Stimulated activated naive CD8-positive, alpha-beta T cell treated with anti-CD3 and anti-CD28 coated beads, Interleukin-15, Interleukin-2, amounts not matched to agents 100 ng/mL and 50 ng/mL, for 24 hours (primary cell): Measurements from ENCODE around the gene HES6.

ENCODE experiments used
- H3K27ac Mint-ChIP-seq: one replicate; pipeline ENCODE4 v1.8.0; 2021; ENCODE audit warnings: mild to moderate bottlenecking, mixed read lengths
- H3K27me3 Mint-ChIP-seq: one replicate; pipeline ENCODE4 v1.8.0; 2021; ENCODE audit warnings: mixed read lengths
- H3K36me3 Mint-ChIP-seq: one replicate; pipeline ENCODE4 v1.8.0; 2021; ENCODE audit warnings: low read depth, mixed read lengths
- H3K4me1 Mint-ChIP-seq: one replicate; pipeline ENCODE4 v1.8.0; 2021; ENCODE audit warnings: low read depth, mixed read lengths
- H3K4me3 Mint-ChIP-seq: one replicate; pipeline ENCODE4 v1.8.0; 2021; ENCODE audit warnings: mild to moderate bottlenecking, mixed read lengths
- H3K9me3 Mint-ChIP-seq: one replicate; pipeline ENCODE4 v1.8.0; 2021; ENCODE audit warnings: mixed read lengths

Gene HES6

GRCh38 chr2:238263204-238264071 lies 23.6 kb upstream of the HES6 start:
- H3K36me3 Mint-ChIP-seq, result peaks cover 26% of the 10 kb centered on the region
- H3K4me3 Mint-ChIP-seq, result no peak overlapping the region
- H3K9me3 Mint-ChIP-seq, result no peaks in the 10 kb centered on the region
- no peak overlapping the region for H3K27ac Mint-ChIP-seq
- H3K4me1 Mint-ChIP-seq, result no peaks in the 10 kb centered on the region
- H3K27me3 Mint-ChIP-seq, result no peaks in the 10 kb centered on the region

DNA sequence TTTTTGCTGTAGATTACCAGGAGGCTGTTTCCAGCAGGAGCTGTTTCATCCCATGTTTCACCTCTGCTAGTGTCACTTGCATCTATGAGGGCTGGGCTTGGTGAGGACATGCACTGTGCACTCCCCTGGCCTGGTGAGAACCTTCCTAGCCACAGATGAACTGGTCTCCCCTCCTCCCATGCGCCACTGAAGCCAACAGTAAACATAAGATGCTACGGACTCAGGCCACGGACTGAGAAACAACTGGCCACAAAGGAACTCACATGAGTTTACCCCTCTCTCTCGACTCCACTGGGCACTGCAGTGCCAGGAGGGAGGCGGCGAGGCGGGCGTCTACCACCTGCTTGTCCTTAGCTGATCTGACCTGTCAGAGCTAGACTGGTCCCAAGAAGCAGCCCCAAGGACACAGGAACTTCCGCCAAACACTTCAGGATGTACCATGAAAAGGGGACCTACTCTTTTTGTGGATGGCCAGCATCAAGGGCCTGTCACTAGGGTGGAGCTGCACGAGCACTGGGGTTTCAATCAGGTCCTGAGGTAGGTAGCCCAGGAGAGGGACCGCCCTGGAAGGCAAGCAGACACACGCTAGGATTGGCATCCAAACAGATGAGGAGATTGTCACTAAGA lies 22.8 kb upstream of the HES6 start:
- peaks cover 31% of the 10 kb centered on the region for H3K36me3 Mint-ChIP-seq

GRCh38 chr2:238261718-238262375 lies 22.0 kb upstream of the HES6 start:
- no peak overlapping the region for H3K4me3 Mint-ChIP-seq
- H3K36me3 Mint-ChIP-seq, result peaks cover 24% of the 10 kb centered on the region
- no peak overlapping the region for H3K27ac Mint-ChIP-seq
- H3K9me3 Mint-ChIP-seq, result no peaks in the 10 kb centered on the region
- H3K27me3 Mint-ChIP-seq, result no peaks in the 10 kb centered on the region
- no peaks in the 10 kb centered on the region for H3K4me1 Mint-ChIP-seq

More for the DNA sequence above, 22.8 kb upstream of the HES6 start:
- no peak overlapping the region for H3K4me3 Mint-ChIP-seq
- no peak overlapping the region for H3K27ac Mint-ChIP-seq
- no peaks in the 10 kb centered on the region for H3K27me3 Mint-ChIP-seq
- H3K4me1 Mint-ChIP-seq, result no peaks in the 10 kb centered on the region
- H3K9me3 Mint-ChIP-seq, result no peaks in the 10 kb centered on the region

DNA sequence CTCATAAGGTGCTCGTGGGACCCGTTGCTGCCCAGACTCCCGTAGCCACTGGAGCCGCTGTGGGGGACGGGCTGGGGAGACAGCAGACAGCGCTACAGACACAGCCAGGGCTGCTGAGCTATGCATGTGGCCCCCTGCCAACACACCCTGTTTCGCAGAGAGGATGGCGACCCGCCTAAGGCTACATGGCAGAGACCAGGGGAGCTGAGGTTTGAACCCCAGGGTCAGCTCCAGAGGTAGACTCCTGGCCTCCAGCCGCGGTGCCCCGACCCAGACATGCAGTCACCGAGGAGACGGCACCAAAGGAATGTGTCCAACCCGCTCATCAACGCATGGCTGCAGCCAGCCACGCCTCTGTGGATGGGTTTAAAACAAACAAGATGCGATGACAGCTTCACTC lies 21.0 kb upstream of the HES6 start:
- Mint-ChIP-seq H3K4me1 (no peaks in the 10 kb centered on the region), H3K27me3 (no peaks in the 10 kb centered on the region), H3K9me3 (no peaks in the 10 kb centered on the region), H3K4me3 (no peak overlapping the region), H3K36me3 (peaks cover 18% of the 10 kb centered on the region), H3K27ac (no peak overlapping the region)

DNA sequence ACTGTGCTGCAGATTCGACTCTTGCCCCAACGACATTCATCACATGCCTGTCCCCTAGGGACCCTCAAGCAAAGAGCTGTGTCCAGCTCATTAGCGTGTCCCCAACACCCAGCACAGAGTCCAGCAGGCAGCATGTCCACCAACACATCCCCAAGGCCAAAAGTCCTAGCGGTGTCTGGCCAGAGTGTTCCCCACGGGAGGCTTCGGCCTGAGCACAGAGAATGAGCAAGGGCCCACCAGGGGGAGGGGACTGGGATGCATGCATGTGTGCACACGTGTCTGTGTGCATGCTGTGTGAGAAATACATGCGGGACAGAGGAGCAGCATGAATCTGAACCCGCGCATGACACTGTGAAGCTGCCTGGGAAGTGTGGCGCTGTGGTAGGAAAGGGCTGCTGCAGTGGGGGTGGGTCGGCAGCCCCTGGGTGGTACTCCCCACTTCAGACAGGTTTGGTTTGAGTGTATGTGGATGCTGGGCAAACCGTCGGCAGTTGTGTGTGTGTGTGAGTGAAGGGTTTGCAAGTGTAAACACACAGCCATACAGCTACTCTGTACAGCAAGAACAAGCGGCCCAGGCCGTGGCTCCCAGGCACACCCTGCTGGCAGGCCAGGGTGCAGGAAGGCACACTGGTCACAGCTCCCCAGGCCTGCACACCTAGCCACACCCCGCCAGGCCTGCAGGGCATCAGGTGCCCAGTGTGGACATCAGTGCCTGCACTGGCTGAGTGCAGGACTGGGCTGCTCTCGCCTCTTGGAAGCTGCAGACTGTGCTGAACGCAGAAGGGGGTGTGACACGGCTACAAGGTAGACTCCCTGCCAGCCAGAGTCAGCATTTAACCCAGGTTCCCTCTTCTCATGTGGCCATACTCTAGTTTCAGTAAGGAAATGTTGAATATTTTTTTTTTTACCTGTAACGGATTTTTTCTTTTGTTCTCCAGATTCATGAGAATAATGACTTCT lies 19.5 kb upstream of the HES6 start:
- no peaks in the 10 kb centered on the region for H3K4me1 Mint-ChIP-seq
- no peaks in the 10 kb centered on the region for H3K27me3 Mint-ChIP-seq
- no peak overlapping the region for H3K4me3 Mint-ChIP-seq
- no peaks in the 10 kb centered on the region for H3K9me3 Mint-ChIP-seq
- H3K36me3 Mint-ChIP-seq, result peaks cover 26% of the 10 kb centered on the region
- peak overlapping the region; percentile 31 for H3K27ac Mint-ChIP-seq

GRCh38 chr2:238257786-238258700 lies 18.2 kb upstream of the HES6 start:
- no peaks in the 10 kb centered on the region for H3K27me3 Mint-ChIP-seq
- no peaks in the 10 kb centered on the region for H3K4me1 Mint-ChIP-seq
- H3K27ac Mint-ChIP-seq, result no peak overlapping the region
- H3K4me3 Mint-ChIP-seq, result no peak overlapping the region
- H3K9me3 Mint-ChIP-seq, result no peaks in the 10 kb centered on the region
- H3K36me3 Mint-ChIP-seq, result peaks cover 21% of the 10 kb centered on the region

- Mint-ChIP-seq H3K4me1 (no peaks in the 10 kb centered on the region), H3K27me3 (no peaks in the 10 kb centered on the region), H3K4me3 (no peak overlapping the region), H3K36me3 (peaks cover 23% of the 10 kb centered on the region), H3K27ac (no peak overlapping the region), H3K9me3 (no peaks in the 10 kb centered on the region)
Observed at GRCh38 chr2:238256594-238257104, 16.8 kb upstream of the HES6 start.

DNA sequence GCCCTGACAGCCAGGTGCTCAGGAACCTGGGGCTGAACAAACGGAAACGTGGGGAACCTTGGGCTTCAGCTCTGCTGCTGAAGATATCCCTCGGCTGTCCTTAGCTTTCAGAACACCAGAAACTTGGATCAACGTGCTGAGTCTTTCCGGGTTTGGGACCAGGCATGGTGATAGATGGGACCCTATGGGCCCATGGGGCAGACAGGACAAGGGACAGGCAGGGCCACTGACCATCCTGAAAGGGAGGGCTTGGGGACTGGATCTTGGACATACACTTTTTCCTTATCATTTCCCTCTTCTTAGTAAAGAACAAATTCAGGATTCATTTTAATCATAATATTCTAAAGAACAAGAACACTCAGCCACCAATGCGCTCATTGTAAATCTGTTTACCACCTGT lies 16.3 kb upstream of the HES6 start:
- Mint-ChIP-seq H3K27ac (no peak overlapping the region), H3K36me3 (peaks cover 26% of the 10 kb centered on the region), H3K27me3 (no peaks in the 10 kb centered on the region), H3K4me3 (no peak overlapping the region), H3K4me1 (no peaks in the 10 kb centered on the region), H3K9me3 (no peaks in the 10 kb centered on the region)

GRCh38 chr2:238255636-238256035 lies 15.8 kb upstream of the HES6 start:
- no peak overlapping the region for H3K4me3 Mint-ChIP-seq
- H3K36me3 Mint-ChIP-seq, result peaks cover 31% of the 10 kb centered on the region
- no peaks in the 10 kb centered on the region for H3K9me3 Mint-ChIP-seq
- H3K27me3 Mint-ChIP-seq, result no peaks in the 10 kb centered on the region
- H3K4me1 Mint-ChIP-seq, result no peaks in the 10 kb centered on the region
- H3K27ac Mint-ChIP-seq, result no peak overlapping the region

- Mint-ChIP-seq H3K4me1 (no peaks in the 10 kb centered on the region), H3K27ac (no peak overlapping the region), H3K36me3 (peaks cover 34% of the 10 kb centered on the region), H3K27me3 (no peaks in the 10 kb centered on the region), H3K9me3 (no peaks in the 10 kb centered on the region), H3K4me3 (no peak overlapping the region)
Observed at GRCh38 chr2:238255151-238255551, 15.3 kb upstream of the HES6 start.

DNA sequence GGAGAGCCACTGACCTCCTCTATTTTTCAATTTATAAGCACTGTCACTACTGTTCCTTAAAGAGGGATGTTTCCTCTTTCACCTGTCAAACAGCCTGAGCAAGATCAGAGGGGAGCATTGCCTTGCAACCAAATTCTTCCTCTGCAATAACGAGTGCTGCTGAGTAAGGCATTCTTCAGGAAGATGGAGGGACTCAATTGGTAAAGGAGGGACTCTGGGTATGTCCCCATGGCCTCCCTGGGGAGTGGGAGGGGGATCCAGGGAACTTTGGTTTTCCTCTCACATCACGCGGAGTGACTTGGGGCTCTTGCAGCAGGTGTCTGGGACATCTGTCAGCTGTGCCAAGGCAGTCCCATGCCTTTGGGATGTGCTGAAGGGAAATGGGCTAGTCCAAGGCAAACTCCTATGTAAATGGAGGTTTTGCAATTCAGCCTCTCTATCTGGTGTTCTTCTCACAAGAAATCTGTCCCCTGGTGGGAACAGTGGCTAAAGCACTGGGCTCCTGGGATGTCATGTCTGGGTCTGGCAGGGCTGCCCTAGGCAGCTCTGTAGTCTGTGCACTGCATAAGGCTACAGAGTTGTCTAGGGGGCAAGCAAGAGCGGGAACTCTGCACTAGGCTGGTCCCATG lies 14.4 kb upstream of the HES6 start:
- no peak overlapping the region for H3K27ac Mint-ChIP-seq

DNA sequence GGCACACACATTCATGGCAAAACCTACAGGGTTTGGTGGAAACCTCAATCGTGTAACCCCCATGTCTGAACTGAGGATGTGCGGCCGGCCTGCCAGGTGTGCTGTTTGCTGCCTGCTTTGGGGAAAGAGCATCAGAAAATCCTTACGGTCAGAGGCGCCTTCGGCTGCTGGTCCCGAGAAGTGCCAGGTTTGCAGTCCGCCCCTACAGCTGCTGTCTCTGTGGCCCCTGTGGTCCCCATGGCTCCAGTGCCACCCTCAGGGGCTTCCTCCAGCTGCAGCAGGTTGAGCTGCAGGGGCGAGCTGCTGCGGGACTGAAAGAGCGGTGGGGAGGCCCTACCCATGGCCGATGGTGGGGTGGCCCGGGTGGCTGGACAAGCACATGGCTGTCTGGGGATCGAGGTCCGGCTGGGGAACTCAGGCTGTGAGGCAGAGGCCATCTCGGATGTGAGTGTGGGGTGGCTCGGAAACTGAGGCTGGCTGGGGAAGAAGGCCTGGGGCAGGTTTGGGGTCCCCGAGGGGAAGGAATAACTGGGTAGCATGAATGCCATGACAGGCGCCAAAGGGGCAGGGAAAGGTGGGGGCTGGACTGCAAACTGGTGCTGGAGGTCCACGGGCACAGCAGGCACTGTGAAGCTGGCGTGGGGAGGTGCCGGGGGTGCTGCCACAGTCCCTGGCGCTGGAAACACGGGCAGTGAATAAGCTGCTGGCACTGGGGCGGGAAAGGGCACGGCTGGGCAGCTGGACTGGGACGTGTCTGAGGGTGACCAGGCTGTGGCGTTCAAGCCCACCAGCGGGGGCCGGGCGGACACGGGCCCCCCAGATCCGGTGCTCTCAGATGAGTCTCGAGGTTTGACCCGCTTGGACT lies 13.2 kb upstream of the HES6 start:
- Mint-ChIP-seq H3K27me3 (no peaks in the 10 kb centered on the region), H3K27ac (no peak overlapping the region), H3K9me3 (no peaks in the 10 kb centered on the region), H3K36me3 (peaks cover 29% of the 10 kb centered on the region), H3K4me3 (no peak overlapping the region), H3K4me1 (no peaks in the 10 kb centered on the region)

More for the DNA sequence above, 14.4 kb upstream of the HES6 start:
- Mint-ChIP-seq H3K36me3 (peaks cover 29% of the 10 kb centered on the region), H3K4me1 (no peaks in the 10 kb centered on the region), H3K4me3 (no peak overlapping the region), H3K9me3 (no peaks in the 10 kb centered on the region), H3K27me3 (no peaks in the 10 kb centered on the region)
